Neural cell (in vitro differentiated cells): Measurements from ENCODE around the gene DDX31.

ENCODE experiments used
- EP300 ChIP-seq: fragments of 450-650 bp; conservative IDR thresholded peaks from 2 replicates; pipeline ENCODE4 v1.6.1; 2014; ENCODE audit warnings: antibody characterized with exemption, mild to moderate bottlenecking, moderate library complexity; ENCODE audit not compliant: poor library complexity, severe bottlenecking
- EZH2 ChIP-seq: fragments of 200-600, 300-800 bp; shearing (Covaris generic), sonication (generic); IDR thresholded peaks from 2 replicates; pipeline ENCODE4 v1.6.1; 2014; ENCODE audit warnings: antibody characterized with exemption, low read length, borderline replicate concordance, mild to moderate bottlenecking; ENCODE audit not compliant: insufficient read depth, poor library complexity, severe bottlenecking
- MXI1 ChIP-seq: fragments of 450-650 bp; conservative IDR thresholded peaks from 2 replicates; pipeline ENCODE4 v1.6.1; 2014; ENCODE audit warnings: antibody characterized with exemption, mild to moderate bottlenecking; ENCODE audit not compliant: poor library complexity, severe bottlenecking
- POLR2AphosphoS5 ChIP-seq: IDR thresholded peaks from 2 replicates; pipeline ENCODE4 v1.6.1; 2012
- RAD21 ChIP-seq: fragments of 450-650 bp; conservative IDR thresholded peaks from 2 replicates; pipeline ENCODE4 v1.6.1; 2014; ENCODE audit warnings: antibody characterized with exemption, mild to moderate bottlenecking, moderate library complexity
- REST ChIP-seq: IDR thresholded peaks from 2 replicates; pipeline ENCODE4 v1.6.1; 2012; ENCODE audit warnings: borderline replicate concordance
- SMC3 ChIP-seq: fragments of 450-650 bp; conservative IDR thresholded peaks from 2 replicates; pipeline ENCODE4 v1.6.1; 2014; ENCODE audit warnings: antibody characterized with exemption, mild to moderate bottlenecking, moderate library complexity; ENCODE audit not compliant: poor library complexity
- TF ChIP-seq, protein P1 (sequence below): fragments of 450-650 bp; IDR thresholded peaks from 2 replicates; pipeline ENCODE4 v1.5.1; 2014; ENCODE audit warnings: antibody characterized with exemption, mild to moderate bottlenecking, moderate library complexity; ENCODE audit not compliant: poor library complexity, severe bottlenecking

GRCh38 chr9:132677976-132678375, 8.2 kb upstream of the DDX31 start:
- TF ChIP-seq, protein P1, sequence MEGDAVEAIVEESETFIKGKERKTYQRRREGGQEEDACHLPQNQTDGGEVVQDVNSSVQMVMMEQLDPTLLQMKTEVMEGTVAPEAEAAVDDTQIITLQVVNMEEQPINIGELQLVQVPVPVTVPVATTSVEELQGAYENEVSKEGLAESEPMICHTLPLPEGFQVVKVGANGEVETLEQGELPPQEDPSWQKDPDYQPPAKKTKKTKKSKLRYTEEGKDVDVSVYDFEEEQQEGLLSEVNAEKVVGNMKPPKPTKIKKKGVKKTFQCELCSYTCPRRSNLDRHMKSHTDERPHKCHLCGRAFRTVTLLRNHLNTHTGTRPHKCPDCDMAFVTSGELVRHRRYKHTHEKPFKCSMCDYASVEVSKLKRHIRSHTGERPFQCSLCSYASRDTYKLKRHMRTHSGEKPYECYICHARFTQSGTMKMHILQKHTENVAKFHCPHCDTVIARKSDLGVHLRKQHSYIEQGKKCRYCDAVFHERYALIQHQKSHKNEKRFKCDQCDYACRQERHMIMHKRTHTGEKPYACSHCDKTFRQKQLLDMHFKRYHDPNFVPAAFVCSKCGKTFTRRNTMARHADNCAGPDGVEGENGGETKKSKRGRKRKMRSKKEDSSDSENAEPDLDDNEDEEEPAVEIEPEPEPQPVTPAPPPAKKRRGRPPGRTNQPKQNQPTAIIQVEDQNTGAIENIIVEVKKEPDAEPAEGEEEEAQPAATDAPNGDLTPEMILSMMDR, result no peak
- TF ChIP-seq EZH2 (no peak), EP300 (no peak), REST (no peak), MXI1 (no peak), RAD21 (no peak), POLR2AphosphoS5 (no peak), SMC3 (no peak)
